Parathyroid adenoma (tissue), 2 donors: ENCODE data around the gene PLEKHG7.

ENCODE experiments used
- H2AFZ ChIP-seq: fragments of 300-600 bp; sonication (generic); one replicate; pipeline ENCODE4 v1.7.0; 2017; ENCODE audit warnings: antibody characterized with exemption, mild to moderate bottlenecking
- H3K27ac ChIP-seq: fragments of 300-600 bp; sonication (generic); one replicate; pipeline ENCODE4 v1.7.0; 2017
- H3K27me3 ChIP-seq: fragments of 300-600 bp; sonication (generic); one replicate; pipeline ENCODE4 v1.7.0; 2017; ENCODE audit warnings: low read length; ENCODE audit not compliant: control insufficient read depth, insufficient read depth
- H3K36me3 ChIP-seq: fragments of 300-600 bp; sonication (generic); one replicate; pipeline ENCODE4 v1.7.0; 2017; ENCODE audit warnings: low read length; ENCODE audit not compliant: control insufficient read depth, insufficient read depth
- H3K4me1 ChIP-seq: fragments of 300-600 bp; sonication (generic); one replicate; pipeline ENCODE4 v1.7.0; 2017; ENCODE audit warnings: control low read depth
- H3K4me2 ChIP-seq: fragments of 300-600 bp; sonication (generic); one replicate; pipeline ENCODE4 v1.7.0; 2017; ENCODE audit warnings: low read length
- H3K4me3 ChIP-seq: fragments of 300-600 bp; sonication (generic); one replicate; pipeline ENCODE4 v1.7.0; 2017; ENCODE audit warnings: low read depth, low read length
- H3K79me2 ChIP-seq: fragments of 300-600 bp; sonication (generic); one replicate; pipeline ENCODE4 v1.7.0; 2017; ENCODE audit warnings: control low read depth
- H3K9ac ChIP-seq: fragments of 300-600 bp; sonication (generic); one replicate; pipeline ENCODE4 v1.7.0; 2017; ENCODE audit warnings: mild to moderate bottlenecking
- H3K9me3 ChIP-seq: fragments of 300-600 bp; sonication (generic); one replicate; pipeline ENCODE4 v1.7.0; 2017; ENCODE audit warnings: low read length; ENCODE audit not compliant: control insufficient read depth
- TF ChIP-seq, protein P1 (sequence below): fragments of 300-600 bp; sonication (generic); IDR thresholded peaks from one replicate; pipeline ENCODE4 v1.7.0; 2017; ENCODE audit warnings: antibody characterized with exemption, mild to moderate bottlenecking
- donor health status: primary hyperparathyroidism.

The PLEKHG7 gene

DNA sequence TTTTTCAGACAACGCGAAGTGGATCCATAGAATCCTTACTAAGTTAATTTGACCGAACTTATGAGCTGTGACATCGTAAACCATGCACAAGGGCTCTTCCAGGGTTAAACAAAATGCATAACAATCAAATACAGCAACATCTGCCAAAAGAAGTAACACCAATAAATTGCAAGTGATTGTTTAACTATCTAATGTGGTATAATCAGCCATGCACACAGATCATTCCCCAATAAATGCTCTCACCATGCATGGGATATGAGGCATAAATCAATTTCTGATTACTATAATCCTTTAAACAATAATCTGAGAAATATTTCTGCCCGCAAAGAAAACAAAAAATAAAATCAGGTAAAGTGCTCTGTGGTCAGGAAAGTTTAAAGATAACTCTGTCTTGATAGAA lies 7.7 kb upstream of the PLEKHG7 start:
- H3K36me3 ChIP-seq = no peaks in the 10 kb centered on the region
- no peak overlapping the region for H3K27ac ChIP-seq
- no peaks in the 10 kb centered on the region for H3K9me3 ChIP-seq
- H3K4me3 ChIP-seq = no peak overlapping the region
- no peaks in the 10 kb centered on the region for H3K4me1 ChIP-seq
- H3K4me2 ChIP-seq = no peak overlapping the region
- no peak overlapping the region for H2AFZ ChIP-seq
- no peaks in the 10 kb centered on the region for H3K27me3 ChIP-seq
- no peaks in the 10 kb centered on the region for H3K79me2 ChIP-seq
- H3K9ac ChIP-seq = no peak overlapping the region
- TF ChIP-seq, protein P1, sequence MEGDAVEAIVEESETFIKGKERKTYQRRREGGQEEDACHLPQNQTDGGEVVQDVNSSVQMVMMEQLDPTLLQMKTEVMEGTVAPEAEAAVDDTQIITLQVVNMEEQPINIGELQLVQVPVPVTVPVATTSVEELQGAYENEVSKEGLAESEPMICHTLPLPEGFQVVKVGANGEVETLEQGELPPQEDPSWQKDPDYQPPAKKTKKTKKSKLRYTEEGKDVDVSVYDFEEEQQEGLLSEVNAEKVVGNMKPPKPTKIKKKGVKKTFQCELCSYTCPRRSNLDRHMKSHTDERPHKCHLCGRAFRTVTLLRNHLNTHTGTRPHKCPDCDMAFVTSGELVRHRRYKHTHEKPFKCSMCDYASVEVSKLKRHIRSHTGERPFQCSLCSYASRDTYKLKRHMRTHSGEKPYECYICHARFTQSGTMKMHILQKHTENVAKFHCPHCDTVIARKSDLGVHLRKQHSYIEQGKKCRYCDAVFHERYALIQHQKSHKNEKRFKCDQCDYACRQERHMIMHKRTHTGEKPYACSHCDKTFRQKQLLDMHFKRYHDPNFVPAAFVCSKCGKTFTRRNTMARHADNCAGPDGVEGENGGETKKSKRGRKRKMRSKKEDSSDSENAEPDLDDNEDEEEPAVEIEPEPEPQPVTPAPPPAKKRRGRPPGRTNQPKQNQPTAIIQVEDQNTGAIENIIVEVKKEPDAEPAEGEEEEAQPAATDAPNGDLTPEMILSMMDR = no peak

DNA sequence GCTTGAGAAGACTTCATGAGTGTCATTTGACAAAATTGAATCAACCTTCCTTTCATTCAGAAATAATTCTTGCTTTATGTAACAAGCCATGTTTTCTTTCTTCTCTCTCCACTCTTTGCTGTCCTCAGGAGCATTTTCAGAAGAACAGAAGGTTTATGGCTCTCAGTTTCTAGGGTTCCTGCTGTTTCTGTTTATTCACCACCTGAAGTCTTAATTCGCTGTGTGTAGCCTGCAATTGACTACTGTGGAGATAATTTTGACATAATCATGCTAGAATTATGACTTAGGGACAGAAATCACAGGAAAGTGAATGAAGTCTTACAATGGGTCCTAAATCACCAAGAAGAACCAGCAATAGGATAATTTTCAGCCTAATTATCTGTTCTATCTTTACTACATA lies 7.2 kb upstream of the PLEKHG7 start:
- Histone ChIP-seq H3K27me3 (no peaks in the 10 kb centered on the region), H3K36me3 (no peaks in the 10 kb centered on the region), H3K4me3 (no peak overlapping the region), H3K9ac (no peak overlapping the region), H3K4me1 (no peaks in the 10 kb centered on the region), H3K9me3 (no peaks in the 10 kb centered on the region), H3K27ac (no peak overlapping the region), H2AFZ (no peak overlapping the region), H3K4me2 (no peak overlapping the region), H3K79me2 (no peaks in the 10 kb centered on the region)
- TF ChIP-seq, protein P1 = no peak

DNA sequence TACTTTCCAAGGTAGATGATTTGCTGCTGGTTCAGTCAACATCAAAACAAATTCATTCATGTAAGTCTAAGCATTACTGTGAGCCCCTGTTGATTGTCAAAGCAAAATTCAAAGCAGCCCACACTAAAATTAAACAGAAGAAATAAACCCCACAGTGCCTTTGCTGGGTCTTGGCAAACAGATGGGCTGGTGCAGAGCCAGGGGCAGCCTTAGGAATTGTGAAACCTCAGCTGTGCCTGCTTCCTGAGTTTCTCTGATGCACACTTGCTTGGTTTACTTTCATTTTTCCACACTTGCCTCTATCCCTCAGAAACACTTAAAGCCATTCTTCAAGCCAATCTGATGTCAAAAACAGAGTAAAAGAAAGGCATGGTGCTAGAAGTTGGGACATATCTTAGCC lies 6.6 kb upstream of the PLEKHG7 start:
- Histone ChIP-seq H2AFZ (no peak overlapping the region), H3K4me1 (peaks cover 2% of the 10 kb centered on the region), H3K4me2 (no peak overlapping the region), H3K27ac (no peak overlapping the region), H3K27me3 (no peaks in the 10 kb centered on the region), H3K36me3 (no peaks in the 10 kb centered on the region), H3K79me2 (no peaks in the 10 kb centered on the region), H3K4me3 (no peak overlapping the region), H3K9me3 (no peaks in the 10 kb centered on the region), H3K9ac (no peak overlapping the region)
- TF ChIP-seq, protein P1 = no peak

DNA sequence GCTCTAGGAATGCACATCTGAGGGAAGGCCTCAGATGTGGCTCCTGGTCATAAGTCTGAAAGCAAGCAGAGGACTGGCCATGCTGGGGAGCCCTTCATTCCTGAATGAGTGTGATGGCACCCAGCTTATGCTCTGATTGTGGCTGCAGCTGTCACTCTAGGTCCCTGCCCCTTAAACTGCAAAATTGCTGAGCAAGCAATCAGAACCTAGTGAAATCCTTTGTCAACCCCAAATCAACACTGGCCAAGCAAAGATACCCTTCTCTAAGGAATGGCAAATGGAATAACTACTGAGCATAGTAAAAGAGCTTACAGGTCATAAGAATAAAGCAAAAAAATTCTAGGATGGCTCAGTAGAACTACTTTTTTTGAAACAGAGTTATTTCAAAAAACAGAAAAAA lies 4.3 kb upstream of the PLEKHG7 start:
- Histone ChIP-seq H3K9ac (no peak overlapping the region), H3K4me2 (no peak overlapping the region), H3K4me3 (no peak overlapping the region), H2AFZ (no peak overlapping the region), H3K27me3 (no peaks in the 10 kb centered on the region), H3K36me3 (no peaks in the 10 kb centered on the region), H3K9me3 (no peaks in the 10 kb centered on the region), H3K4me1 (peaks cover 4% of the 10 kb centered on the region), H3K27ac (no peak overlapping the region), H3K79me2 (no peaks in the 10 kb centered on the region)
- TF ChIP-seq, protein P1 = no peak

DNA sequence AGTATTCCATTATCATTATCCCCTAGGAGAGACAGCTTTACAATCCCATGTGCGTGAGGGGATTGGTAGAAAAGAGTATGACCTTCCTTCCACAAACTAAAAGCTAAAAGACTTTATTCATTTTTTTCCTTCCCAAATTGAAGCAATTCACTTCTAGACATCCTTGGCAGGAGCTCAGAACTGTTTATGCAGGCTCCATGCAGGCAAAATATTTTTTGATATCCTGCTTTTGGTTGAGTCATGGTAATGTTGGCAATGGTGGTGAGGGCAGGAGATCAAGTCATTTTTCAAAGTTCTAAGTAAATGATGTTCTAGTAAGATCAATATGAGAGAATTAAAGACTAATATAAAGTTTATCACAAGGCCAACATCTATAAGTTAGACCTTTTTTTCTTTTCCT lies 1.3 kb upstream of the PLEKHG7 start:
- Histone ChIP-seq H3K36me3 (no peaks in the 10 kb centered on the region), H3K9me3 (no peaks in the 10 kb centered on the region), H3K4me3 (no peak overlapping the region), H3K27me3 (no peaks in the 10 kb centered on the region), H2AFZ (peak overlapping the region; percentile 54), H3K79me2 (no peaks in the 10 kb centered on the region), H3K4me1 (peaks cover 4% of the 10 kb centered on the region), H3K9ac (no peak overlapping the region), H3K4me2 (no peak overlapping the region), H3K27ac (no peak overlapping the region)
- TF ChIP-seq, protein P1 = no peak
